HepG2 (cell line): ENCODE measurements around the gene GUK1. TPM values are rescaled to one million over a fixed set of nuclear protein-coding genes. Genes with fewer than 3 reads are reported as not detected.

Source experiments
- ATAC-seq: fragments of 200-7000 bp; cut with Tn5 transposase; 3 replicates; pipeline ENCODE4 v1.9.1; 2020; ENCODE audit warnings: mild to moderate bottlenecking, moderate library complexity
- BruUV-seq: library from RNA; stranded (reverse); fragments of 400-500 nt; replicated peaks from 2 replicates; lab custom pipeline; 2021; lab: Mats Ljungman, UMichigan
- CTCF ChIA-PET: fragments of 300-600 bp; formaldehyde crosslinking; extraction: SDS; loops from one replicate; lab custom pipeline; 2021; ENCODE audit warnings: low total read pairs, inconsistent platforms, low intra/inter-chr PET ratio; lab: Yijun Ruan, JAX
- POLR2A ChIA-PET: fragments of 350-600 bp; sonication (Branson Sonifier 250); formaldehyde crosslinking; loops from one replicate; lab custom pipeline; 2020; ENCODE audit warnings: antibody characterized with exemption, inconsistent platforms; lab: Yijun Ruan, JAX
- DNase-seq: peaks from one replicate; pipeline ENCODE4 v3.0.0-alpha.2; 2015; ENCODE audit warnings: low spot score
- FAIRE-seq: peaks from 3 replicates; lab custom pipeline; 2011; peaks lifted over from hg19 to GRCh38; lab: Jason Lieb, UNC
- H2AFZ ChIP-seq: one replicate; pipeline ENCODE4 v1.6.1; 2011; ENCODE audit warnings: low read length, inconsistent platforms
- H3K27ac ChIP-seq: fragments of 300-600 bp; 3 replicates; pipeline ENCODE4 v1.8.0; 2011; ENCODE audit warnings: mixed run types, mild to moderate bottlenecking, mixed read lengths, low read length, inconsistent platforms; ENCODE audit not compliant: insufficient read depth; ENCODE audit errors: extremely low read length
- H3K27me3 ChIP-seq, 2 experiments: fragments of 200-600 bp in 1 of 2; 2 replicates in 1 of 2; 3 replicates in 1 of 2; pipeline versions ENCODE4 v1.6.0 to v1.8.0; 2011; ENCODE audit warnings: low read length in 2 of 2, mild to moderate bottlenecking in 2 of 2, moderate library complexity in 2 of 2, inconsistent platforms in 1 of 2; ENCODE audit not compliant: insufficient read depth in 2 of 2, control insufficient read depth in 1 of 2
- H3K36me3 ChIP-seq, 2 experiments: fragments of 200-600 bp in 1 of 2; replicated peaks in 1 of 2; 2 replicates in 1 of 2; 3 replicates in 1 of 2; pipeline versions ENCODE4 v1.5.1 to v1.8.0; 2011; ENCODE audit warnings: low read length in 2 of 2, inconsistent platforms in 1 of 2; ENCODE audit not compliant: insufficient read depth in 2 of 2, control insufficient read depth in 1 of 2
- H3K4me1 ChIP-seq: 2 replicates; pipeline ENCODE4 v1.5.1; 2012; ENCODE audit warnings: low read length, inconsistent platforms; ENCODE audit not compliant: insufficient read depth
- H3K4me2 ChIP-seq: 2 replicates; pipeline ENCODE4 v1.6.0; 2011; ENCODE audit warnings: low read depth, low read length, inconsistent platforms
- H3K4me3 ChIP-seq, 3 experiments: fragments of 200-600 bp in 1 of 3; sonication (generic), shearing (Covaris generic) in 1 of 3; replicated peaks in 1 of 3; 2 replicates each; pipeline ENCODE4 v1.5.1; 2011 to 2016; ENCODE audit warnings: low read length in 3 of 3, inconsistent platforms in 2 of 3, low read depth in 2 of 3, mild to moderate bottlenecking in 2 of 3, control low read depth in 1 of 3, mixed read lengths in 1 of 3; ENCODE audit not compliant: insufficient read depth in 1 of 3
- H3K79me2 ChIP-seq: one replicate; pipeline ENCODE4 v1.6.1; 2011; ENCODE audit warnings: low read length, inconsistent platforms; ENCODE audit not compliant: insufficient read depth
- H3K9ac ChIP-seq: 2 replicates; pipeline ENCODE4 v1.6.0; 2011; ENCODE audit warnings: mild to moderate bottlenecking, low read depth, low read length, inconsistent platforms; ENCODE audit not compliant: insufficient read depth
- H3K9me3 ChIP-seq: 2 replicates; pipeline ENCODE4 v1.5.1; 2012; ENCODE audit warnings: mild to moderate bottlenecking, low read length
- H4K20me1 ChIP-seq: 2 replicates; pipeline ENCODE4 v1.6.0; 2011; ENCODE audit warnings: inconsistent platforms, mild to moderate bottlenecking, low read length, moderate library complexity; ENCODE audit not compliant: insufficient read depth
- CBFB ChIP-seq: sonication (generic); formaldehyde crosslinking; IDR thresholded peaks from 2 replicates; pipeline ENCODE4 v1.4.0; 2020; ENCODE audit warnings: missing genetic modification reagents
- ELF3 ChIP-seq: IDR thresholded peaks from 2 replicates; pipeline ENCODE4 v1.6.1; 2016; ENCODE audit warnings: missing genetic modification reagents, missing compliant biosample characterization
- MXD4 ChIP-seq: IDR thresholded peaks from 2 replicates; pipeline ENCODE4 v1.6.1; 2016; ENCODE audit warnings: mild to moderate bottlenecking, missing biosample characterization, missing genetic modification reagents
- MYC ChIP-seq: sonication (generic); formaldehyde crosslinking; IDR thresholded peaks from 2 replicates; pipeline ENCODE4 v1.9.0; 2021; ENCODE audit warnings: missing genetic modification reagents, borderline replicate concordance
- NCOR1 ChIP-seq: fragments of 200-600 bp; sonication (generic); IDR thresholded peaks from 2 replicates; pipeline ENCODE4 v1.7.0; 2017; ENCODE audit warnings: antibody characterized with exemption, low read length, borderline replicate concordance
- NPAS2 ChIP-seq: sonication (generic); formaldehyde crosslinking; IDR thresholded peaks from 2 replicates; pipeline ENCODE4 v1.8.0; 2022; ENCODE audit warnings: mild to moderate bottlenecking, missing genetic modification reagents, borderline replicate concordance
- SOX6 ChIP-seq, 2 experiments: fragments of 450-650 bp in 1 of 2; sonication (generic) in 1 of 2; formaldehyde crosslinking in 1 of 2; IDR thresholded peaks; 2 replicates each; pipeline versions ENCODE4 v1.4.0 to v1.6.1; 2017 to 2020; ENCODE audit warnings: antibody characterized with exemption in 1 of 2, mild to moderate bottlenecking in 1 of 2, missing genetic modification reagents in 1 of 2
- SP5 ChIP-seq: IDR thresholded peaks from 2 replicates; pipeline ENCODE4 v1.6.1; 2016; ENCODE audit warnings: low read depth, borderline replicate concordance
- SRSF9 ChIP-seq: fragments of 200-400 bp; formaldehyde crosslinking; IDR thresholded peaks from 2 replicates; pipeline ENCODE4 v1.6.1; 2018; ENCODE audit warnings: borderline replicate concordance, mild to moderate bottlenecking, low read depth, low read length; ENCODE audit not compliant: insufficient read depth, poor library complexity, severe bottlenecking
- TCF12 ChIP-seq, 2 experiments: fragments of 450-650 bp in 1 of 2; sonication (generic) in 1 of 2; formaldehyde crosslinking in 1 of 2; IDR thresholded peaks; 2 replicates each; pipeline versions ENCODE4 v1.6.1 to v1.8.0; 2017 to 2022; ENCODE audit warnings: antibody characterized with exemption in 1 of 2, mild to moderate bottlenecking in 1 of 2, missing genetic modification reagents in 1 of 2, moderate library complexity in 1 of 2
- YEATS2 ChIP-seq: sonication (generic); formaldehyde crosslinking; IDR thresholded peaks from 2 replicates; pipeline ENCODE4 v1.4.0; 2020; ENCODE audit warnings: missing genetic modification reagents, borderline replicate concordance
- ZFY ChIP-seq: sonication (generic); formaldehyde crosslinking; IDR thresholded peaks from 2 replicates; pipeline ENCODE4 v1.4.0; 2020; ENCODE audit warnings: missing genetic modification reagents
- ZNF354B ChIP-seq: sonication (generic); formaldehyde crosslinking; IDR thresholded peaks from 2 replicates; pipeline ENCODE4 v1.8.0; 2022; ENCODE audit warnings: mild to moderate bottlenecking, missing genetic modification reagents
- ZNF44 ChIP-seq: sonication (generic); formaldehyde crosslinking; IDR thresholded peaks from 2 replicates; pipeline ENCODE4 v1.5.1; 2020; ENCODE audit warnings: mild to moderate bottlenecking, missing genetic modification reagents
- ZNF781 ChIP-seq: sonication (generic); formaldehyde crosslinking; IDR thresholded peaks from 2 replicates; pipeline ENCODE4 v1.5.1; 2020; ENCODE audit warnings: borderline replicate concordance, mild to moderate bottlenecking, missing genetic modification reagents; ENCODE audit errors: not compliant biosample characterization
- WGBS: methylation state at CpG from one replicate; pipeline ENCODE4 v1.1.6; 2017; ENCODE audit warnings: low lambda C conversion rate; 5-methylcytosine and 5-hydroxymethylcytosine counted together
- in situ Hi-C: cut with HindIII; loops from 2 replicates; pipeline ENCODE4 v1.10.0; 2017; ENCODE audit warnings: low pct_unique_long_range_greater_than_20kb; ENCODE audit not compliant: extremely low pct_ligation_motif_present
- intact Hi-C: fragments of 100-400 bp; cut with micrococcal nuclease; formaldehyde crosslinking; loops from one replicate; pipeline ENCODE4 v1.10.0; 2022; ENCODE audit not compliant: unreplicated experiment
- polyA plus RNA-seq, 8 experiments: library from polyadenylated mRNA; depleted of rRNA in 3 of 8; stranded (reverse) in 7 of 8; unstranded in 1 of 8; fragments of >200 nt; fragmentation: Illumina TruSeq in 4 of 8; extraction: Trizol in 4 of 8; gene quantifications; 2 replicates each; pipeline versions ENCODE4 v1.2.1 to v1.2.3, GENCODE V29; 2011 to 2016; ENCODE audit warnings: low read depth in 4 of 8, missing spikeins in 1 of 8, mixed read lengths in 1 of 8; ENCODE audit not compliant: insufficient read depth in 1 of 8
- total RNA-seq, 5 experiments: library from RNA; depleted of rRNA; stranded (reverse); fragments of >200 nt; fragmentation: Illumina TruSeq; extraction: Trizol; gene quantifications; 2 replicates each; pipeline ENCODE4 v1.2.3, GENCODE V29; 2016; ENCODE audit warnings: low read depth in 1 of 5
- TF ChIP-seq, protein P1 (sequence below): sonication (generic); formaldehyde crosslinking; IDR thresholded peaks from 2 replicates; pipeline ENCODE4 v1.9.0; 2021; ENCODE audit warnings: missing genetic modification reagents, borderline replicate concordance
- TF ChIP-seq, protein P2 (sequence below): sonication (generic); formaldehyde crosslinking; IDR thresholded peaks from 2 replicates; pipeline ENCODE4 v1.9.0; 2021; ENCODE audit warnings: missing genetic modification reagents, borderline replicate concordance

Gene GUK1
- total and polyA plus RNA-seq, 2 of the 13 experiments (the other 11 are each of a cell fraction or from before 2014, with no cell fraction given) = 116 to 154 TPM

DNA sequence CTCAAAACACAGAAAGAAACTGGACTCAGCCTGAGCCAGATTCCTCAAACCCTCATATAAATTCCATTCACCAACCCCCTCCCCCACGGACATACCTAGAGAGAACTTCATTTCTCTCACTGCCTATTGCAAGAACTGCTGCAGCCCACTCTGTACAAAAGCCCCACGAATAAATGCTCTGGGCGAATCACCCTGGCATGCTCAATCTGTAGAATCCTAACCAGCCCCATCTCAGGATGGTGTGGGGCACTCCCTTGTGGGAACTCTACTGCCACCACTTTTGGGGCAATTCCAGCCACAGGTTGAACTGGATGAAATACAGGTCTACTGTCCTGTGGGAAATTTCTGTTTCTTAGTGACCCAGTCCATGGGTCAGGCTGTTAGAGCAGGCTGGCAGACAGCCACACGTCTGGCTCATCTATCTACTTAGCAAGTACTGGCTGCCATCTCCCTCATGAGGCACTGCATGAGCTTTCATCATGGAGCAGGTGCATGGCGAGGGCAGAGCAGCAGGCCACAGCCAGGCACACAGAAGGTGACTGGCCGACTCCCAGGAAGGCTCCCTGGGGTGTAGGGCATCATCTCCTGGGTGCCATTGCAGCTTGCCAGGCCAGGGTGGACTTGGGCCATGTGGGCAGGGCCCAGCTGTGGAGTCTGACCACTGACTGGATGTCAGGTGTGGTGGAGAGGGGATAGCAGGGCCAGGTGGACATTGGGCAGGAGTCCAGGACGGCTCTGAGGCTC, 35.4 kb upstream of the GUK1 start:
- intact Hi-C loops (no loop called here), in situ Hi-C loops (no loop called here)
- WGBS = 86% methylated on average over 5 of the region's 7 CpGs
- peak overlapping the region; percentile 80 for H3K27ac ChIP-seq
- CTCF ChIA-PET = no interaction called here
- peaks cover 32% of the 10 kb centered on the region for H3K79me2 ChIP-seq
- H3K4me2 ChIP-seq = no peak overlapping the region
- no peak overlapping the region for H3K9ac ChIP-seq
- BruUV-seq = no TSS peak
- H3K27me3 ChIP-seq = no peaks in the 10 kb centered on the region; a peak in 1 of 5 replicates
- ATAC-seq (no peak), FAIRE-seq (no peak), DNase-seq (no peak)
- H3K9me3 ChIP-seq = no peaks in the 10 kb centered on the region
- H3K4me1 ChIP-seq = peaks cover 33% of the 10 kb centered on the region
- H3K4me3 ChIP-seq = no peak overlapping the region
- POLR2A ChIA-PET = no interaction called here
- H4K20me1 ChIP-seq = peaks cover 11% of the 10 kb centered on the region; the same call in 1 of the 2 replicates
- peaks cover 3 to 11% of the 10 kb centered on the region in 2 experiments; a peak in 2 of 5 replicates for H3K36me3 ChIP-seq
- H2AFZ ChIP-seq = no peak overlapping the region
- TF ChIP-seq ZNF44 (CRISPR knock-in tag) = no peak
- TF ChIP-seq MXD4 (CRISPR knock-in tag) = no peak
- no peak for TF ChIP-seq YEATS2 (CRISPR knock-in tag)
- TF ChIP-seq, protein P1, sequence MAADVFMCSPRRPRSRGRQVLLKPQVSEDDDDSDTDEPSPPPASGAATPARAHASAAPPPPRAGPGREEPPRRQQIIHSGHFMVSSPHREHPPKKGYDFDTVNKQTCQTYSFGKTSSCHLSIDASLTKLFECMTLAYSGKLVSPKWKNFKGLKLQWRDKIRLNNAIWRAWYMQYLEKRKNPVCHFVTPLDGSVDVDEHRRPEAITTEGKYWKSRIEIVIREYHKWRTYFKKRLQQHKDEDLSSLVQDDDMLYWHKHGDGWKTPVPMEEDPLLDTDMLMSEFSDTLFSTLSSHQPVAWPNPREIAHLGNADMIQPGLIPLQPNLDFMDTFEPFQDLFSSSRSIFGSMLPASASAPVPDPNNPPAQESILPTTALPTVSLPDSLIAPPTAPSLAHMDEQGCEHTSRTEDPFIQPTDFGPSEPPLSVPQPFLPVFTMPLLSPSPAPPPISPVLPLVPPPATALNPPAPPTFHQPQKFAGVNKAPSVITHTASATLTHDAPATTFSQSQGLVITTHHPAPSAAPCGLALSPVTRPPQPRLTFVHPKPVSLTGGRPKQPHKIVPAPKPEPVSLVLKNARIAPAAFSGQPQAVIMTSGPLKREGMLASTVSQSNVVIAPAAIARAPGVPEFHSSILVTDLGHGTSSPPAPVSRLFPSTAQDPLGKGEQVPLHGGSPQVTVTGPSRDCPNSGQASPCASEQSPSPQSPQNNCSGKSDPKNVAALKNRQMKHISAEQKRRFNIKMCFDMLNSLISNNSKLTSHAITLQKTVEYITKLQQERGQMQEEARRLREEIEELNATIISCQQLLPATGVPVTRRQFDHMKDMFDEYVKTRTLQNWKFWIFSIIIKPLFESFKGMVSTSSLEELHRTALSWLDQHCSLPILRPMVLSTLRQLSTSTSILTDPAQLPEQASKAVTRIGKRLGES (CRISPR knock-in tag) = no peak
- TF ChIP-seq ZNF781 (CRISPR knock-in tag) = no peak
- TF ChIP-seq, protein P2, sequence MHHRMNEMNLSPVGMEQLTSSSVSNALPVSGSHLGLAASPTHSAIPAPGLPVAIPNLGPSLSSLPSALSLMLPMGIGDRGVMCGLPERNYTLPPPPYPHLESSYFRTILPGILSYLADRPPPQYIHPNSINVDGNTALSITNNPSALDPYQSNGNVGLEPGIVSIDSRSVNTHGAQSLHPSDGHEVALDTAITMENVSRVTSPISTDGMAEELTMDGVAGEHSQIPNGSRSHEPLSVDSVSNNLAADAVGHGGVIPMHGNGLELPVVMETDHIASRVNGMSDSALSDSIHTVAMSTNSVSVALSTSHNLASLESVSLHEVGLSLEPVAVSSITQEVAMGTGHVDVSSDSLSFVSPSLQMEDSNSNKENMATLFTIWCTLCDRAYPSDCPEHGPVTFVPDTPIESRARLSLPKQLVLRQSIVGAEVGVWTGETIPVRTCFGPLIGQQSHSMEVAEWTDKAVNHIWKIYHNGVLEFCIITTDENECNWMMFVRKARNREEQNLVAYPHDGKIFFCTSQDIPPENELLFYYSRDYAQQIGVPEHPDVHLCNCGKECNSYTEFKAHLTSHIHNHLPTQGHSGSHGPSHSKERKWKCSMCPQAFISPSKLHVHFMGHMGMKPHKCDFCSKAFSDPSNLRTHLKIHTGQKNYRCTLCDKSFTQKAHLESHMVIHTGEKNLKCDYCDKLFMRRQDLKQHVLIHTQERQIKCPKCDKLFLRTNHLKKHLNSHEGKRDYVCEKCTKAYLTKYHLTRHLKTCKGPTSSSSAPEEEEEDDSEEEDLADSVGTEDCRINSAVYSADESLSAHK (CRISPR knock-in tag) = no peak
- 0 out of 2 replicates have a peak, but pooled peaks have one; percentile 9 for TF ChIP-seq ZFY (CRISPR knock-in tag)
- TF ChIP-seq MYC (CRISPR knock-in tag) = no peak
- no peak for TF ChIP-seq NCOR1
- no peak for TF ChIP-seq TCF12 (IDR thresholded peaks at IDR 0.05)
- TF ChIP-seq TCF12 (CRISPR knock-in tag; IDR thresholded peaks at IDR 0.05) = no peak
- TF ChIP-seq ZNF354B = no peak
- no peak for TF ChIP-seq ELF3 (CRISPR knock-in tag)
- no peak for TF ChIP-seq SOX6 (IDR thresholded peaks at IDR 0.05)
- TF ChIP-seq SOX6 (CRISPR knock-in tag; IDR thresholded peaks at IDR 0.05) = no peak
- TF ChIP-seq NPAS2 (CRISPR knock-in tag) = no peak
- TF ChIP-seq SRSF9 = no peak
- TF ChIP-seq SP5 = no peak
- no peak for TF ChIP-seq CBFB (CRISPR knock-in tag)
